Esophagus muscularis mucosa (tissue), 2 donors: ENCODE data around the gene CDADC1.

Experiments used
- POLR2A ChIP-seq: fragments of 450-650 bp; IDR thresholded peaks from one replicate; pipeline ENCODE4 v1.6.1; 2017; ENCODE audit warnings: antibody characterized with exemption, moderate library complexity, mild to moderate bottlenecking, low read depth
- POLR2AphosphoS5 ChIP-seq, 2 donors: sonication (generic); formaldehyde crosslinking; IDR thresholded peaks; one replicate each; pipeline ENCODE4 v1.6.1; 2017; ENCODE audit warnings: antibody characterized with exemption in 2 of 2

DNA sequence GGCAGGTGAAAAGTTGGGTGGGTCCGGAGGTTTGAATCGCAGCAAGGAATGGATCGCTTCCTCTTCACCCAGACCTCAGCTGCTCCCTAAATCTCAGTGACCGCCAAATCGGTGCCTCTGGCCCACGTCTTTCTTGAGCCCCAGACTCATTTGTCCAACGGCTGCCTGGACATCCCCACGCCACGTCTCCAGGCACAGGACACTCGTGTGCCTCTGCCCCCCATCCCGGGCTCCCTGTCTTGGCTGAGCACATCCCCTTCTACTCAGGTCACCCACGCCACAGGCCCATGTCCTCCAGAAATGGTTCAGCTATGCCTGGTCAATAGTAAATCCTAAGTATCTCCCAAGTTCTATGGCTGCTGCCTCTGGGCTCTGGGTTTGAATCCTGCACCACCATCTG is 56.6 kb downstream of the CDADC1 start:
- TF ChIP-seq POLR2AphosphoS5 (IDR thresholded peaks at IDR 0.05) (no peak), POLR2A (no peak)
